Skeletal muscle cell (primary cell): ENCODE measurements around the gene CDK9.
A peak's percentile ranks its signal among the peaks of the same experiment; 100 is the strongest.
"Not testable (repeated sequence)": the region's sequence is repeated elsewhere in the genome, so short reads cannot be mapped to it uniquely, and the experiment has no call there.

Experiments
- DNase-seq: peaks from one replicate; pipeline ENCODE4 v3.0.0-alpha.2; 2010; ENCODE audit warnings: low read depth
- H3K4me3 ChIP-seq: 2 replicates; pipeline ENCODE4 v1.5.1; 2011; ENCODE audit warnings: low read depth, mild to moderate bottlenecking, control low read depth, low read length, moderate library complexity

CDK9 gene

DNA sequence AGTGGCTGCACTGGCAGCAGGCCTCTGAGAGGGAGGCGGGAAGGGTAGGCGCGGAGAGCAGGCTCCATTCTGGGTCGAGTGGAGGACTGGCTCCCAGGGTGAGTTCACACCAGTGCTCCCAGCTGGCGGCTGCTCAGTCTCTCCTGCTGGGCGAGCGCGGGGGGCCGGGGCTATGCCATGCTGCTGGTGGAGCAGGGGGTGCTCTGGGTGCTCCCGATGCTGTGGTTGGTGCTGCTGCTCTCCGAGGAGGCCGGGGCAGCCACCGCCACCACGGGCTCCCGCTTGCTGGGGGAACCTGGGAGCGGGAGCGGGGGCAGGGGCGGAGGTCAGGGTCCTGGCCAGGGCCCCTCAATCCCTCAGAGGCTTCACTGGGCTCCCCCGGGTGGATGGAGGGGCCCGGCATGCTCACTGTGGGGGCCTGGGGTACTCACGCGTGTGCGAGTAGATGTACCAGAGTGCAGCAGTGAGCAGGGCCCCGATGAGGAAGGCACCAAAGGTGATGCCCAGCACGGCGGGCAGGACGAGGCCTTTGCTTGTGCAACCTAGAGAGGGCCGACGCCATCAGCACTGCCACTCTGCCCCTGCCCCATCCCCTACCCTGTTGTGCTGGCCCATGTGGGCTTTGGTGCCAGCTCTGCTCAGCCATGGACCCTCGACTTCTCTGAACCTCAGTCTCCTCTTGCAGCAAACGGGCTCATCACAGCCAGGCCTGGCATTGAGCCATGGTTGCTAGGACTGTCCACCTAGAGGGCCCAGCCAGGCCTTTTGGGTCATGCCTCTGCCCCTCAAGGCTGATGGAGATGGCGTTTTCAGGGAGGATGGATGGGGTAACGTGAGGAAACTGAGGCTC is 29.9 kb downstream of the CDK9 start:
- no peak for DNase-seq
- no peak overlapping the region for H3K4me3 ChIP-seq

DNA sequence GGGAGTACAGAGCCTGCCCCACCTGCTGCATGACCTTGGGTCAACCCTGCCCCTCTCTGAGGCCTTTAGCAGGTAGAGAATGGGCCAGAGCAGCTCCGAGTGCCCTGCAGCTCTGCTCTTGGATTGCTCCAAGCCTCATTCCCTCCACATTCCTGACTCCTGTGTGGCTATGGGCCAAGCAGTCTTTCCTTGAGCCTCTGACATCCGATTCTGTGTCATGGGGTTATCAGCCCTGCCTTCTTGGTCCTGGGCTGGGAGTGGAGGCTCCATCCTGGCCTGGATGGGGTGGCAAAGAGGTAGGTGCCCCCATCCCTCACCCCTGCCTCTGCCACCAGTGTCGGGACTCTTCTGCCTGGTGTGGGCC is 30.5 kb downstream of the CDK9 start:
- DNase-seq: no peak
- no peak overlapping the region for H3K4me3 ChIP-seq

DNA sequence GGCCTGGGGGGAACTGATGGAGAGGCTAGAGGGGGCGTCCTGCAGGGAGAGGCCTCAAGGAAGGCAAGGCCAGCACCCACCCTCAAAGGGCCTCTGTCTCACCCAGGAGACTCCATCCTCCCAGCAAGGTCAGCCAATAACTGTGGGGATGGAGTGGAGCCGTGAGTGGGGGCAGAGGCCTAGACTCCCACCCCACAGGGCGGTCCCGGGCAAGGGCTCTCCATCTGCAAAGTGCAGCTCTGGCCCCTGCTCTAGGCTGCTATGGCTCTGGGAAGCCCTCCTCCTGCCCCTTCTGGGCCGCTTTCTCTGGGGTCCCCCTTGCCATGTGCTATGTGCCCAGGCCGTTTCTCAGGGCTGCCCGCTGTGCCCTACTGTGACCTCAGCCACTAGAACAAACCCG is 30.9 kb downstream of the CDK9 start:
- DNase-seq: no peak
- no peak overlapping the region for H3K4me3 ChIP-seq

DNA sequence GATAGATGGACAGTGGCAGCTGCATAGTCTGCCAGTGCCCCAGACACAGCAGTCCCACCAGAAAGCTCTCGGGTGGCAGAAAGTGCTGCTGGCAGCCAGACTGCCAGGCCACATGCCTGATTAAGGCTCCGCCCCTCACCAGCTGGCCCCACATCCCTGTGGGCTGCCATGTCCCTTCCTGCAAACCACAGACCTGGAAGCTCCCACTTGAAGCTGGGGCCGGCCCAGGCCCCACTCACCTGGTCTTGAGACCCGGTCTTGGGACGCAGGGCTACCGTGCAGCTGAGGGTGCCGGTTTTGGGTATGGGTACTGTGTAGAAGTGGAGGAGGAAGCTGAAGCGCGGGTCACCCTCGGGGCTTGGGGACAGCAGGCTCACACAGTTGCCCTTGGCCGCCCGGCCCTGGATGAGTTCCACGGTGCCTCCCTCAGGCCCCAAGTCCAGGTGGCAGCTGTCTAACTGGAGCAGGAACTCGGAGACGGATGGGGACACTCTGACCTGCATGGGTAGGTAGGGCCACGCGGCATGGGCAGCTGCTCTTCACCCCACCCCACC is 32.1 kb downstream of the CDK9 start:
- DNase-seq: no peak
- no peak overlapping the region for H3K4me3 ChIP-seq

DNA sequence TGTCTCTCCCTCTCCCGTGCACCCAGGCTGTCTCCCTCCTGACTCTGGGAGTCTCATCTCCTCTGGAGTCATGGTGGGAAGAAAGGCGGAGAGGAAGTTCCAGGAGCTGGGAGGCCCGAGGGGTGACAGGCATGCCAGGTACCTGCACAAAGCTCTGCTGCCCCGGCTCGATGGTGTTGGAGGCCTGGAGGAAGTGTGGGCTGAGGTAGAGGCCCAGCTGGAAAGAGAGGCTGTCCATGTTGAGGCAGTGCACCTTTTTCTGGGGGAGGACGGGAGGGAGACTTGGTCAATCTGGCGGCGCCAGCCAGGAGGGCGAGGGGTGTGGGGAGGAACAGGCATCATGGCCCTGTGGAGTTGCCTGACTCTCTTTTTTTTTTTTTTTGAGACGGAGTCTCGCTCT is 32.7 kb downstream of the CDK9 start:
- H3K4me3 ChIP-seq: no peak overlapping the region

DNA sequence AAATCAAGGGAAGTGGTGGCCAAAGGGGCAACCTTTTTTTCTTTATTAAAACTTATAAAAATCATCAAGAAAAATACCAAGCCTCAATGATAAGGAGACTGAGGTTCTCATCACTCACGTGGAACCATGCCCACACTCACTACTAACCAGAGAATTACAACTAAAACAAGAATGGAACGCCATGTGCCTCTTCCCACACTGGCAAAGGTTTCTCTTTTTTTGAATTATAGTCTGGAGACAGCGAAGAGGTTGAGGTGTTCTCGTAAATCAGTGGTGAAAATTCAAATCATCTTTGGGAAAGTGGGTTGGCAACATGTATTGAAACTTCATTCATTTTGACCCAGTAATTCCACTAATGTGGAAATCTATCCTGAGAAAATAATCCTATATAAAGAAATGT is 36.3 kb downstream of the CDK9 start:
- DNase-seq: no peak
- no peak overlapping the region for H3K4me3 ChIP-seq

More for the DNA sequence above, 32.7 kb downstream of the CDK9 start:
- no peak for DNase-seq

DNA sequence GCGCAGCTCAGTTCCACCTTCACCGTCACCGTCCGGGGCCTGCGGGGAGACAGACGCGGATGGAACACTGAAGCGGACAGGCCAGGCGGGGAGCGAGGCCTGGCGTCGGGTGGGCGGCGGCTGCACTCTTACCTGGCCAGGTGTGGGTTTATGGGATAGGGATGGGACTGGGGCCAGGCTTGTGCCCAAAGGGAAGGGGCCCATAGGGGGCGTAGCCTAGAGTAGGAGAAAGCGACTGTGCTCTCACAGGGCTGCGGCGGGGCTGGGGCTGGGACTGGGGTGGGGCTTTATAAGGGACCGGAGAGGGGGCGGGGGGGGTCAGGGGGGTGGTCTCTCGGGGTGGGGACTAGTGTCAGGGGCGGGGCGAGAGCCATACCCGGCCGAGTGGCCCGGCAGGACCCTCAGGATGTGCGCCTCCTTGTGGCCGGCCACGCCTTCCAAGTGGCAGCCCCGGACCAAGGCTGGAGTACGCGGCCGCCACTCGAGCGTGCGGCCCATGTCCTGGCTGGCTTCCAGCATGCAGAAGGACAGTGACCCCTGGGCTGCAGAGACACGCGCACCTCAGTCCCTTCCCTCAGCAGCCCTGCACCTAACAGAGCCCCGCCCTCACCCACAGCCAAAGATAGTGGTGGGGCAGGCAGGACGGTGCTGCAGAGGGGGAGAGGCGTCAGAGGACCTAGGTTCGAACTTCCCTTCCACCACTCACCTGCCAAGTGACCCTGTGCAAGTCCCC is 39.7 kb downstream of the CDK9 start:
- H3K4me3 ChIP-seq: no peak overlapping the region
- no peak for DNase-seq

DNA sequence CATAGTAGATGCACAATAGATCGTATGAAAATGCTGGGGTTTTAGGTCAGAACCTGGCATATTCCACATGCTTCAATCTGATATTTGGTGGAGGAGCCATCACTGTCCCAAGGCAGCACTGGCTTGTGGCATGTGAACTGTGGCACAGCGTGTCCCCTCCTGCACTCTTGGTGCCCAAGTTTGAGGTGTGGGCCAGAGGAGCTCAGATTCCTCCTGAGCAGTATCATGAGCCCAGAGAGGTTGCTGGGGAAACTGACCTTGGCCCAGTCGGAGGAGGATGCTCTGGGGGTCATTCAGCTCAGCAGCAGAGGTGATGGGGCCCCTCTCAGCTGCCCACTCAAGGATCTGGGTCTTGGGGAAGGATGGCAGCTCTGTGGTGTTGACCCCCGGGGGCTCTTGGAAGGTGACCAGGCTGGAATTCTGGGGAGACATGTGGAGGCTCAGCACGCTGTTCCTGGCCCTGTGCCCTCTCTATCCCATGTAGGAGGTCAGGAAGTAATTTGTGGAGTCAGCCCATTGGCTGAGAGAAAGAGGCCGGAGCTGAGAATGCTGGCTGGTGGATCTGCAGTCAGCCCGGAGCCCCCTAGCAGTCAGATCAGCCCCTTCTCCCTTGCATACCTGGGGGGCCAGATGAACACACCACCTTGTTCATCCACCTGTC is 40.5 kb downstream of the CDK9 start:
- DNase-seq: no peak
- no peak overlapping the region for H3K4me3 ChIP-seq

DNA sequence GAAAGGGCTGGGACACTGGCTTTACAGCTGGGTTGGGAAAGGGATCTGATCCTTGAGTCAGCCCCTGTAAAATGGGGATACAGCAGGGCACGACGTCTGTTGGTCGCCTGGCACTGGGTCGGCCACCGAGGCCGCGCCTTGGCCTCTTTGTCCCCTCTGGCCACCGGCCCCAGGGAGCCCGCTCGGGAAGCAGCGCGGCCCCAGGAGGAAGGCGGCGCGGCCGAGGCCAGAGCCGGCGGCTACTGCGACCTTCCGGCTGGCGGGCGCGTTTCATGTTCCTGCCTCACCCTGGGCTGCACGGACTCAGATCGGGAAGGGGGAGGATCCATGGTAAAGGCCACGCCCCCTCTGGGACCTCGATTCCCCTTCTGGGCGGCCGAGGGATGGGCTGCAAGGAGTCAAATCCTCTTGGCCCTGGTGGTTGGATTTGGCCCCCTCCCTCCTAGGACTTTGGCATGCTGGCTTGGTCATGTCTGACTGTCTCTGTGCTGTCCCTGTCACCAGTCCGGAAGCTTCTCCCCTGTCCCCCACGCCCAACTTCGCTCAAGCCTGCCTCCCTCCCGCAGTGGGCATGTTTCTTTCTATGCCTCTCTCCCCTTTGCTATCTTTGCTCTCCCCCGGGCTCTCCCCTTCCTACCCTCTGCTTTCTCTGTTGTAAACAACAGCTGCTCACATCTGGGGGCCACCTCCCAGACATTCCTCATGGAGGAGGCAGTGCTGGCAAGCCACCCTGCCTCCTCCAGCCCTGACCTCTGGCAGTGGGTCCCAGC is 42.6 kb downstream of the CDK9 start:
- peak overlapping the region; percentile 9 for H3K4me3 ChIP-seq
- no peak for DNase-seq

DNA sequence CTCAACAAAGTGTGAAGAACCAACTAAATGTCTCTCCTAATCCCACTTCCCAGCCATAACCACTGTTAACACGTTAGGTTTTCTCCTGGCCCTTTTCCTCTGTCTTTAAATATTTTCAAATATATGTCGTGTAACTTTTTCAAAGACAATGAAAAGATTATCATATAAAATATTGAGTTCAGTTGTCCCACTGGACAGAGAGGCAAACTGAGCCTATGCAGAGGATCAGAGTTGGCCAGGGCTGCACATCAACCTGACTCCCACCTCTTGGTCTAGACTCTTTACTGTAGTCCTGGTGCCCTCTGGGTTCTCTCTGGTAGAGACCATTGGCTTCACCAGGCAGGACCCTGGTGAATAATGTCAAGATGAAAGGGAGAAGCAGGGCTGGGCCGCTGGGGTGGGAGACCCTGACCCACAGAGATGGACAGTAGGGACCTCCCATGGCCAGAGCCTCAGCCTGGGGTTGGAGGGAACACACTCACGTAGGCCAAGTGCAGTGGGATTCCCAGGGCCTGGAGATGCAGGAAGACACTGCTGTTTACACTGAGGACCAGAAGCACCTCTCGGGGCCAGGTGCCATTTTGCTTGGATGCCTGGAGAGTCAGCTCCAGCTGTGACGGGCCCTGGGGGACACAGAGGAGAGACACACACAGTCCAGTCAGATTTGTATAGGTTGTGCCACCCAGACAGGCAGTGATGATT is 43.5 kb downstream of the CDK9 start:
- no peak for DNase-seq
- H3K4me3 ChIP-seq: no peak overlapping the region

DNA sequence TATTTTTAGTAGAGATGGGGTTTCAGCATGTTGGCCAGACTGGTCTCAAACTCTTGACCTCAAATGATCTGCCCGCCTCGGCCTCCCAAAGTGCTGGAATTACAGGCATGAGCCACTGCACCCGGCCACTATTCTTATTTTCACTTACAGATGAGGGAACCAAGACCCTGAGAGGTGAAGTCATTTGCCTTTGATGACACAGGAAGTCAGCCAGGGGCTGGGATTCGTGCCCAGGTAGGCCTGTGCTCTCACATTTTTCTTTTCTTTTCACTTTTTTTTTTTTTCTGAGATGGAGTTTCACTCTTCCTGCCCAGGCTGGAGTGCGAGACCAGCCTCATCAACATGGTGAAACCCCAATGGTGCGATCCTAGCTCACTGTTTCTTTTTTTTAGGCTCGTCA is 46.4 kb downstream of the CDK9 start:
- no peak for DNase-seq

DNA sequence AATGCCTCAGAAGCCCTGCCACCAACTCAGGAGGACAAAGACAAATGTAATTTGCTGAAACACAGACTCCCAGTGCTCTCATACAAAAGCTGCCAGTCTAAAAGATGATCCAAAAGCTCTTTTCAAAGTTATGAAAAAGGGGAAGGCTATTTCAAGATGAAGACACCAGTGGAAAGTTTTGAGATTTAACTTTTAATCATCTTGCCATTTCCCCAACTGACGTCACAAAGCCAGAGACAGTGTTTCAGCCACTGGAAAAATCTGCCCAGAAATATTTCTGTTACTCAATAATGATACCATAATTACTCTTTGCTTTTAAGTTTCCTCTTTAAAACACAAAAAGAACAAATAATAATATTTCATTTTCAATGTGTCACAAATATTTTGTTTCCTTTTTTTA is 47.7 kb downstream of the CDK9 start:
- no peak overlapping the region for H3K4me3 ChIP-seq
- no peak for DNase-seq

More for the DNA sequence above, 46.4 kb downstream of the CDK9 start:
- no peak overlapping the region for H3K4me3 ChIP-seq

DNA sequence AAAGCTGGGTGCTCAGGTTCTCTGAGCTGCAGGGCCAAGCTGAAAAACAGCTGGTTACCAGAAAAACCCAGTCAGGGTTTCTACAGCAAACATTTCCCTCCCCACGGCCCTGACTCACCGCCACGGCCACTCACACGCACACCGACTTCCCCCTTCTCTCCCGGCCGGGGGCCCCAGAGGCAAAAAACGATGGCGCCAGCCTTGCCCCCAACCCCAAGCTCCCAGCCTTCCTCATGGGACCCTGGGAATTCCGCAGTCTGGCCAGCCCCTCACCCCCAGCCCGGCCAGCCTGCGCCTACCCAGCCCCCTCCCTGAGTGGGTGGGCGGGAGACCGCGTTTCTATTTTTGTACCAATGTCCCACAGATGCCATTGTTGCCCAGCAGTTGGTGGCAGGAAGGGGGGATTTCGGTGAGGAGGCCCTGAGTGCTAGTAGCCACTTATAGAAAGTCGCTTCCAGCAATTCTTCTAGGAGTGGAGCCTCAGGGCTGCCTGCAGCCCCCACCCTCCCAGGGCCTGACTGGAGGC is 50.2 kb downstream of the CDK9 start:
- no peak overlapping the region for H3K4me3 ChIP-seq
- no peak for DNase-seq

DNA sequence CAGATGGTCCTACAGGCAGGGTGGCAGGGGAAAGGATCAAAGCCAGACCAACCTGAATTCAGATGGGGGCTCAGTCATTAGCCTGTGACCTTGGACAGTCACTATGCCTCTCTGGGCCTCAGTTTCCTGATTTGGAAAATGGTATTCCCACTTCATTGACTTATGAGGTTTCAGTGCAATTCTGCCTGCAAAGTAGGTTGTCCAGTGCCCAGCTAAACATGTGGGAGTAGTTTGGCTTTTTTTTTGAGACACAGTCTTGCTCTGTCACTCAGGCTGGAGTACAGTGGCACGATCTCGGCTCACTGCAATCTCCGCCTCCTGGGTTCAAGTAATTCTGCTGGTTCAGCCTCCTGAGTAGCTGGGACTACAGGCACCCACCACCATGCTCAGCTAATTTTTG is 50.7 kb downstream of the CDK9 start:
- DNase-seq, H3K4me3 ChIP-seq: not testable (repeated sequence)

DNA sequence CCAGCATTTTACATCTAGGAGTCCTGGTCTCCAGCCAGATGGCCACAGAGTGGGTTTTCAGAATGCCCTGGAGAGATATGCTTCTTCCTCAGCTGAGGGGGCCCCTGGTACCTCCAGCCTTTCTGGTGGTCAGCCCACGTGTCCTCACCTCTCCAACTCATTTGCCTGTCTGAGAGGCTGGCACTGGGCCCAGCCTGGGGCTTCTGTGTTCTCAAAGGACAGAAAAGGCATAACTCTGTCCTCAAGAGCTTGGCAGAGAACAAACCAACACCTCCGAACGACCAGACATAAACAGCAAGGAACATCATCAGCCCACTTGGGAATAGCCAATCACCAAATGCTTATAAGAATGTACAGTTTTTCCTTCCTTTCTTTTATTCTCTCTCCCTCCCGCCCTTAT is 51.5 kb downstream of the CDK9 start:
- DNase-seq: peak; percentile 26
- no peak overlapping the region for H3K4me3 ChIP-seq

DNA sequence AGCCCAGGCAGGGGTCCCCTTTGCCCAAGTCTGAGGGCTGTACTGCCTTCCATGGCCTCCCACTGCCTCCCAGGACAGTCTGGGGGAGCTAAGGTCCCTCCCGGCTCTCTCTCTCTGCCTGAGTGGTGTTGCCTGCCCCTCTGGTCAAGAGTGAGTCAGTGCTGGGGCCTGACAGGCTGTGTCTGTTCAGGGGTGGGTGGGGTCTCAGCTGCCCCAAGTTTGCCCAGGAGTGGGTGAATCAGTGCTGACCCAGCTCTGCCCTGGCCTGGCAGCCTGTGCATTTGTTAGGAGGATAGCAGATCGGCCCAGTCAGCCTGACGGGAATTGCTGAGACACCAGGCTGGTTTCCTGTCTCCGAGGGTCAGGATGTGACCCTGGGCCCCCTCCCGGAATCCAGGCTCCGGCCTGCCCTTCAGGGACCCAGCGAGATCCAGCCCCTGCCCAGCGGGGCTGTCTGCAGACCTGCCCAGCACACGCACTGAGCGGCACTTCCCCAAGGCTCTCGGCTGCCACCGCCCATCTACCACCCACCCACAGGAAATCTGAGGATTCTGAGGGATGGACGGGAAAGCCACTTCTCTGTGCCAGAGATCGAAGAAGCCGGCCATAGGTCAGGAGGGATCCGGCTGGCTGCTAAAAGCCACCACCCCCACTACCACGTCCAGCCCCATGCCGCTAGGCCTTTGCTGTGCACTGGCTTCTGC is 52.7 kb downstream of the CDK9 start:
- DNase-seq: peak; percentile 82
- H3K4me3 ChIP-seq: no peak overlapping the region
